Neural cell (in vitro differentiated cells): ENCODE measurements around the gene TCIRG1. TPM values are rescaled to one million over a fixed set of nuclear protein-coding genes. Genes with fewer than 3 reads are reported as not detected.

ENCODE experiments used
- H2AFZ ChIP-seq: fragments of 200-600, 300-800 bp; sonication (generic), shearing (Covaris generic); 2 replicates; pipeline ENCODE4 v1.6.0; 2014; ENCODE audit warnings: low read depth, mild to moderate bottlenecking, antibody characterized with exemption, low read length, moderate library complexity
- H3F3A ChIP-seq: fragments of 200-600 bp; shearing (Covaris generic); 2 replicates; pipeline ENCODE4 v1.6.1; 2016; ENCODE audit warnings: mild to moderate bottlenecking, moderate library complexity, mixed read lengths, antibody characterized with exemption, low read length; ENCODE audit not compliant: insufficient read depth, poor library complexity, severe bottlenecking
- H3K27ac ChIP-seq: fragments of 200-600, 300-800 bp; sonication (generic), shearing (Covaris generic); 2 replicates; pipeline ENCODE4 v1.5.1; 2014; ENCODE audit warnings: mild to moderate bottlenecking, low read length, moderate library complexity
- H3K27me3 ChIP-seq: fragments of 300-800, 200-600 bp; sonication (generic), shearing (Covaris generic); 2 replicates; pipeline ENCODE4 v1.6.0; 2014; ENCODE audit warnings: mild to moderate bottlenecking, low read depth, low read length, moderate library complexity; ENCODE audit not compliant: insufficient read depth
- H3K36me3 ChIP-seq: fragments of 300-800, 200-600 bp; sonication (generic), shearing (Covaris generic); 2 replicates; pipeline ENCODE4 v1.5.1; 2014; ENCODE audit warnings: mild to moderate bottlenecking, antibody characterized with exemption, low read length, moderate library complexity; ENCODE audit not compliant: insufficient read depth
- H3K4me2 ChIP-seq: fragments of 300-800, 200-600 bp; sonication (generic), shearing (Covaris generic); 2 replicates; pipeline ENCODE4 v1.6.0; 2014; ENCODE audit warnings: mild to moderate bottlenecking, low read length
- H3K4me3 ChIP-seq: fragments of 300-800, 200-600 bp; sonication (generic), shearing (Covaris generic); 2 replicates; pipeline ENCODE4 v1.5.1; 2014; ENCODE audit warnings: mild to moderate bottlenecking, low read length, moderate library complexity
- H3K79me2 ChIP-seq: fragments of 200-600 bp; shearing (Covaris generic); replicated peaks from 2 replicates; pipeline ENCODE4 v1.6.0; 2014; ENCODE audit warnings: mild to moderate bottlenecking, low read length, moderate library complexity; ENCODE audit not compliant: insufficient read depth
- H3K9ac ChIP-seq: fragments of 300-800, 200-600 bp; sonication (generic), shearing (Covaris generic); 2 replicates; pipeline ENCODE4 v1.6.1; 2016; ENCODE audit warnings: mild to moderate bottlenecking, low read length, mixed read lengths
- H3K9me2 ChIP-seq: fragments of 200-600 bp; shearing (Covaris generic); 2 replicates; pipeline ENCODE4 v1.6.1; 2016; ENCODE audit warnings: mild to moderate bottlenecking, low read length, mixed read lengths; ENCODE audit not compliant: insufficient read depth
- H3K9me3 ChIP-seq: fragments of 200-600, 300-800 bp; sonication (generic), shearing (Covaris generic); 2 replicates; pipeline ENCODE4 v1.6.1; 2016; ENCODE audit warnings: mild to moderate bottlenecking, mixed run types, low read length, moderate library complexity, mixed read lengths
- H4K20me1 ChIP-seq: fragments of 200-600 bp; shearing (Covaris generic); 2 replicates; pipeline ENCODE4 v1.6.1; 2016; ENCODE audit warnings: mild to moderate bottlenecking, mixed run types; ENCODE audit not compliant: insufficient read depth
- EP300 ChIP-seq: fragments of 450-650 bp; conservative IDR thresholded peaks from 2 replicates; pipeline ENCODE4 v1.6.1; 2014; ENCODE audit warnings: antibody characterized with exemption, mild to moderate bottlenecking, moderate library complexity; ENCODE audit not compliant: poor library complexity, severe bottlenecking
- EZH2 ChIP-seq: fragments of 200-600, 300-800 bp; shearing (Covaris generic), sonication (generic); IDR thresholded peaks from 2 replicates; pipeline ENCODE4 v1.6.1; 2014; ENCODE audit warnings: antibody characterized with exemption, low read length, borderline replicate concordance, mild to moderate bottlenecking; ENCODE audit not compliant: insufficient read depth, poor library complexity, severe bottlenecking
- MXI1 ChIP-seq: fragments of 450-650 bp; conservative IDR thresholded peaks from 2 replicates; pipeline ENCODE4 v1.6.1; 2014; ENCODE audit warnings: antibody characterized with exemption, mild to moderate bottlenecking; ENCODE audit not compliant: poor library complexity, severe bottlenecking
- POLR2AphosphoS5 ChIP-seq: IDR thresholded peaks from 2 replicates; pipeline ENCODE4 v1.6.1; 2012
- RAD21 ChIP-seq: fragments of 450-650 bp; conservative IDR thresholded peaks from 2 replicates; pipeline ENCODE4 v1.6.1; 2014; ENCODE audit warnings: antibody characterized with exemption, mild to moderate bottlenecking, moderate library complexity
- SMC3 ChIP-seq: fragments of 450-650 bp; conservative IDR thresholded peaks from 2 replicates; pipeline ENCODE4 v1.6.1; 2014; ENCODE audit warnings: antibody characterized with exemption, mild to moderate bottlenecking, moderate library complexity; ENCODE audit not compliant: poor library complexity
- TAF1 ChIP-seq: IDR thresholded peaks from 2 replicates; pipeline ENCODE4 v1.6.1; 2012; ENCODE audit warnings: low read depth
- polyA plus RNA-seq: library from polyadenylated mRNA; depleted of rRNA; stranded (reverse); fragments of >200 nt; gene quantifications from 2 replicates; pipeline ENCODE4 v1.2.3, GENCODE V29; 2014
- TF ChIP-seq, protein P1 (sequence below): fragments of 450-650 bp; IDR thresholded peaks from 2 replicates; pipeline ENCODE4 v1.5.1; 2014; ENCODE audit warnings: antibody characterized with exemption, mild to moderate bottlenecking, moderate library complexity; ENCODE audit not compliant: poor library complexity, severe bottlenecking
- TF ChIP-seq, protein P2 (sequence below): IDR thresholded peaks from 2 replicates; pipeline ENCODE4 v1.6.1; 2012; ENCODE audit warnings: borderline replicate concordance

TCIRG1 gene
- polyA plus RNA-seq, 1 donor from 2014 or later: 1.8 TPM

GRCh38 chr11:68061508-68061907 is 22.7 kb downstream of the TCIRG1 start:
- no peaks in the 10 kb centered on the region for H3K79me2 ChIP-seq
- no peaks in the 10 kb centered on the region for H3F3A ChIP-seq
- no peaks in the 10 kb centered on the region for H4K20me1 ChIP-seq
- H3K36me3 ChIP-seq: no peaks in the 10 kb centered on the region
- H3K4me3 ChIP-seq: no peak overlapping the region
- H3K4me2 ChIP-seq: no peak overlapping the region
- H3K27ac ChIP-seq: no peak overlapping the region
- H3K9me2 ChIP-seq: no peaks in the 10 kb centered on the region
- H3K9me3 ChIP-seq: no peaks in the 10 kb centered on the region
- TF ChIP-seq TAF1 (no peak), RAD21 (no peak), EZH2 (no peak), EP300 (no peak), MXI1 (no peak), SMC3 (no peak), POLR2AphosphoS5 (no peak)
- TF ChIP-seq, protein P1, sequence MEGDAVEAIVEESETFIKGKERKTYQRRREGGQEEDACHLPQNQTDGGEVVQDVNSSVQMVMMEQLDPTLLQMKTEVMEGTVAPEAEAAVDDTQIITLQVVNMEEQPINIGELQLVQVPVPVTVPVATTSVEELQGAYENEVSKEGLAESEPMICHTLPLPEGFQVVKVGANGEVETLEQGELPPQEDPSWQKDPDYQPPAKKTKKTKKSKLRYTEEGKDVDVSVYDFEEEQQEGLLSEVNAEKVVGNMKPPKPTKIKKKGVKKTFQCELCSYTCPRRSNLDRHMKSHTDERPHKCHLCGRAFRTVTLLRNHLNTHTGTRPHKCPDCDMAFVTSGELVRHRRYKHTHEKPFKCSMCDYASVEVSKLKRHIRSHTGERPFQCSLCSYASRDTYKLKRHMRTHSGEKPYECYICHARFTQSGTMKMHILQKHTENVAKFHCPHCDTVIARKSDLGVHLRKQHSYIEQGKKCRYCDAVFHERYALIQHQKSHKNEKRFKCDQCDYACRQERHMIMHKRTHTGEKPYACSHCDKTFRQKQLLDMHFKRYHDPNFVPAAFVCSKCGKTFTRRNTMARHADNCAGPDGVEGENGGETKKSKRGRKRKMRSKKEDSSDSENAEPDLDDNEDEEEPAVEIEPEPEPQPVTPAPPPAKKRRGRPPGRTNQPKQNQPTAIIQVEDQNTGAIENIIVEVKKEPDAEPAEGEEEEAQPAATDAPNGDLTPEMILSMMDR: no peak
- TF ChIP-seq, protein P2, sequence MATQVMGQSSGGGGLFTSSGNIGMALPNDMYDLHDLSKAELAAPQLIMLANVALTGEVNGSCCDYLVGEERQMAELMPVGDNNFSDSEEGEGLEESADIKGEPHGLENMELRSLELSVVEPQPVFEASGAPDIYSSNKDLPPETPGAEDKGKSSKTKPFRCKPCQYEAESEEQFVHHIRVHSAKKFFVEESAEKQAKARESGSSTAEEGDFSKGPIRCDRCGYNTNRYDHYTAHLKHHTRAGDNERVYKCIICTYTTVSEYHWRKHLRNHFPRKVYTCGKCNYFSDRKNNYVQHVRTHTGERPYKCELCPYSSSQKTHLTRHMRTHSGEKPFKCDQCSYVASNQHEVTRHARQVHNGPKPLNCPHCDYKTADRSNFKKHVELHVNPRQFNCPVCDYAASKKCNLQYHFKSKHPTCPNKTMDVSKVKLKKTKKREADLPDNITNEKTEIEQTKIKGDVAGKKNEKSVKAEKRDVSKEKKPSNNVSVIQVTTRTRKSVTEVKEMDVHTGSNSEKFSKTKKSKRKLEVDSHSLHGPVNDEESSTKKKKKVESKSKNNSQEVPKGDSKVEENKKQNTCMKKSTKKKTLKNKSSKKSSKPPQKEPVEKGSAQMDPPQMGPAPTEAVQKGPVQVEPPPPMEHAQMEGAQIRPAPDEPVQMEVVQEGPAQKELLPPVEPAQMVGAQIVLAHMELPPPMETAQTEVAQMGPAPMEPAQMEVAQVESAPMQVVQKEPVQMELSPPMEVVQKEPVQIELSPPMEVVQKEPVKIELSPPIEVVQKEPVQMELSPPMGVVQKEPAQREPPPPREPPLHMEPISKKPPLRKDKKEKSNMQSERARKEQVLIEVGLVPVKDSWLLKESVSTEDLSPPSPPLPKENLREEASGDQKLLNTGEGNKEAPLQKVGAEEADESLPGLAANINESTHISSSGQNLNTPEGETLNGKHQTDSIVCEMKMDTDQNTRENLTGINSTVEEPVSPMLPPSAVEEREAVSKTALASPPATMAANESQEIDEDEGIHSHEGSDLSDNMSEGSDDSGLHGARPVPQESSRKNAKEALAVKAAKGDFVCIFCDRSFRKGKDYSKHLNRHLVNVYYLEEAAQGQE: no peak
- H3K9ac ChIP-seq: no peak overlapping the region
- H2AFZ ChIP-seq: no peak overlapping the region
- H3K27me3 ChIP-seq: no peaks in the 10 kb centered on the region

DNA sequence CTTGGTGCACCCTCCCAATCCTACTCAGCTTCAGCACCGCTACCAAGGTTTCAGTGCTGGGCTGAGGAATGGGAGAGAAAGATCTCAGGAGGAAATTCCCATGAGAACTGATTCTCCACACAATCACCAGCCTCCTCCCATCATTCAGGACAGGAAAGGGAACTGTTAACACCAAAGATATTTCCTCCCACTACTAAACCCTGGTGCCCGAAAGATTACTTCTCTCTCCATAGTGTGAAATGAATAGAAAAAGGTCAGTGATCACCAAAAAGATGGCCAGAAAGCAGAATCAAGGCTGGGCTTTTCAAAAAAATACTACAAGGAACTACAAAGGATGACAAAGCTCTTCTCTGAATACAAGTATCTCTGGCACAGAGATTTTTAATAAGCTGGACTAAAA is 26.1 kb downstream of the TCIRG1 start:
- TF ChIP-seq POLR2AphosphoS5 (no peak), RAD21 (no peak), EP300 (no peak), EZH2 (no peak), MXI1 (no peak), TAF1 (no peak), SMC3 (no peak)
- TF ChIP-seq, protein P2: no peak
- TF ChIP-seq, protein P1: no peak
- Histone ChIP-seq H3K4me2 (no peak overlapping the region), H3K79me2 (no peaks in the 10 kb centered on the region), H4K20me1 (no peaks in the 10 kb centered on the region), H3F3A (no peaks in the 10 kb centered on the region), H3K9me3 (no peaks in the 10 kb centered on the region), H3K9ac (no peak overlapping the region), H3K36me3 (peaks cover 7% of the 10 kb centered on the region), H3K27me3 (no peaks in the 10 kb centered on the region), H3K9me2 (no peaks in the 10 kb centered on the region), H3K27ac (no peak overlapping the region), H2AFZ (no peak overlapping the region), H3K4me3 (no peak overlapping the region)
